Stimulated activated naive B cell treated with anti-CD40 and anti-IgM and Interleukin-4, amounts not matched to agents 10 μg/mL and 1 μg/mL and 100 μg/mL, for 72 hours (primary cell): ENCODE results near the gene UGT3A2.
A peak's percentile ranks its signal among the peaks of the same experiment; 100 is the strongest.

ENCODE experiments used
- ATAC-seq, 2 donors: fragments of 150-1000 bp; cut with Tn5 transposase; replicated peaks; 2 replicates each; pipeline ENCODE4 v1.10.0; 2021; ENCODE audit warnings: moderate library complexity in 1 of 2
- DNase-seq: peaks from one replicate; pipeline ENCODE4 v3.0.0; 2021
- H3K27ac Mint-ChIP-seq: one replicate; pipeline ENCODE4 v1.8.0; 2022; ENCODE audit warnings: mild to moderate bottlenecking, mixed read lengths
- H3K27me3 Mint-ChIP-seq, 2 donors: one replicate each; pipeline ENCODE4 v1.8.0; 2022; ENCODE audit warnings: mixed read lengths in 2 of 2
- H3K36me3 Mint-ChIP-seq, 2 donors: one replicate each; pipeline ENCODE4 v1.8.0; 2022; ENCODE audit warnings: mixed read lengths in 2 of 2, mild to moderate bottlenecking in 1 of 2
- H3K4me1 Mint-ChIP-seq, 2 donors: one replicate each; pipeline ENCODE4 v1.8.0; 2022; ENCODE audit warnings: mixed read lengths in 2 of 2, mild to moderate bottlenecking in 1 of 2
- H3K4me3 Mint-ChIP-seq, 2 donors: one replicate each; pipeline ENCODE4 v1.8.0; 2022; ENCODE audit warnings: mild to moderate bottlenecking in 2 of 2, mixed read lengths in 2 of 2, moderate library complexity in 1 of 2
- H3K9me3 Mint-ChIP-seq, 2 donors: one replicate each; pipeline ENCODE4 v1.8.0; 2022; ENCODE audit warnings: mixed read lengths in 2 of 2, mild to moderate bottlenecking in 1 of 2

UGT3A2 gene

DNA sequence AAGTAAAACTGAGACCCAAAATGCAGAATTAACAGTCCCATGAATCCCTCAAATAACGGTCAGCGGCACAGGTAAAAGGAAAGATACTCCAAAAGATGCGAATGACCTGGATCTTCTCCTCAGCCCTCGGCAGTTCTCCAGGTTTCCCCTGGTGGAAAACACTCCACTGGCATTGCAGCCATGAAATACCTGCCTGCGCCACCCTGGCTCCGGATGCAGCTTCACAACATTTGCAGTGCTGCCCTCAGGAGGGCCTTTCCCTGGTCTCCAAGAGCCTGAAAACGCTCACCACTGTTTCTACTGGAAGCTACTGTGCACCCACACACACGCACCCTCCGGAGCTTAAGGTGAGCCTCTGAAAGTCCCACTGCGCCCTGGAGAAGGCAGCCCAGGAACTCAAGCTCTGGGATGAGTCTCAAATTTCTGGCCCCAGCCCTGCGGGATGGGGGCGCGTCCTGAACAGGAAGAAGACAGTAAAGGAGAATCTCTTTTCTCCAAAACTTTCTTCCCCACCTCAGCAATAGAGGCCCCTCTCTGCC is 612 bp downstream of the UGT3A2 start:
- DNase-seq: no peak
- Mint-ChIP-seq H3K36me3 (no peaks in the 10 kb centered on the region), H3K4me3 (peak overlapping the region in 1 of 2 donors; percentile 29), H3K27me3 (peaks cover 22 to 25% of the 10 kb centered on the region in 2 donors), H3K4me1 (peaks cover 5 to 15% of the 10 kb centered on the region in 2 donors), H3K9me3 (no peaks in the 10 kb centered on the region), H3K27ac (no peak overlapping the region)
- ATAC-seq: no peak

DNA sequence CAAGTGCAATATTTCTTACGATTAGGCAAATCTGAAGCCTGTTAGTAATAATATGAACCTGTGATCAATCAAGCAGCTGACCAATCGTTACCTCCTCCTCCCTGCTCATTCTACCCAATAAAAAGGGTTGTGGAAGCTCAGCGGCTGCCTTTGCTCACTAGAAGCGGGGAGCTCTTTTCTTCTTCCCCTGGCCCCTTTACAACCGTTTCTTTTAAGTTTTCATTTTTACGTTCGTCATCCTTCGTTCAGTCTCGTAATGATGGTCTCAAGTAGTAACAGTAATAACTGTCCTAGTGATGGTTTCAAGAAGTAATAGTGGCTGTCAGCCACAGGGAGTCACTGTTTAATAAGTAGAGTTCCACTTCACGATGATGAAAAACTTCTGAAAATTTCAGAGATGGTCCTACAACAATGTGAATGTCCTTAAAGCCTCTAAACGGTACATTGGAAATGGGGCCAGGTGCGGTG is 6.2 kb downstream of the UGT3A2 start:
- Mint-ChIP-seq H3K36me3 (no peaks in the 10 kb centered on the region), H3K27ac (no peak overlapping the region), H3K4me3 (no peak overlapping the region), H3K9me3 (no peaks in the 10 kb centered on the region), H3K27me3 (peaks cover 5% of the 10 kb centered on the region in 2 donors), H3K4me1 (no peaks in the 10 kb centered on the region)
- DNase-seq: no peak
- no peak for ATAC-seq

GRCh38 chr5:36059571-36060419 is 6.9 kb downstream of the UGT3A2 start:
- no peaks in the 10 kb centered on the region for H3K4me1 Mint-ChIP-seq
- no peak for DNase-seq
- H3K9me3 Mint-ChIP-seq: no peaks in the 10 kb centered on the region
- peaks cover under 1 to 5% of the 10 kb centered on the region in 2 donors for H3K27me3 Mint-ChIP-seq
- no peak for ATAC-seq
- H3K27ac Mint-ChIP-seq: no peak overlapping the region
- no peaks in the 10 kb centered on the region for H3K36me3 Mint-ChIP-seq
- H3K4me3 Mint-ChIP-seq: no peak overlapping the region

- DNase-seq (no peak), ATAC-seq (no peak)
- H3K36me3 Mint-ChIP-seq: no peaks in the 10 kb centered on the region
- no peak overlapping the region for H3K4me3 Mint-ChIP-seq
- H3K27me3 Mint-ChIP-seq: no peaks in the 10 kb centered on the region
- H3K27ac Mint-ChIP-seq: no peak overlapping the region
- H3K9me3 Mint-ChIP-seq: no peaks in the 10 kb centered on the region
- H3K4me1 Mint-ChIP-seq: no peaks in the 10 kb centered on the region
Measured at GRCh38 chr5:36058776-36059175, 7.9 kb downstream of the UGT3A2 start.

GRCh38 chr5:36057386-36057785 is 9.3 kb downstream of the UGT3A2 start:
- ATAC-seq (no peak), DNase-seq (no peak)
- Mint-ChIP-seq H3K27ac (no peak overlapping the region), H3K4me1 (no peaks in the 10 kb centered on the region), H3K4me3 (no peak overlapping the region), H3K36me3 (no peaks in the 10 kb centered on the region), H3K27me3 (no peaks in the 10 kb centered on the region), H3K9me3 (no peaks in the 10 kb centered on the region)

DNA sequence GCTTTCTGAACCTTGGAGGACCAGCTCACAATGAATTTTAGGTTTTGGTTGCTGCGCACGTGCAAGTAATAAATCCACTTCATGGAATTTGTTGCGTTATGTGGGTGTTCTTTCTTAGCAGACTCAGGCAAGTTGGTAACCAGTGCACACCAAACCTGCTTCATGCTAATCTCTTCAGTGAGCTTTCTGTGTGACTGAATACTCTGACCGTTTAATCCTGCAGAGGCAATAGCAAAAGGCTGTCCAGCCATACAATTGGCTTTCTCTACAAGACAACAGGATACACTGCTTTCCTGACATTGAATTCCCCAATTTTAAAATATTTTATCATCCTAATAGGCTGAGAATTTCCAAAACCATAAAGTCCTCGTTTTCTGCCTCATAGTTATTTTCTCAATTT is 10.3 kb downstream of the UGT3A2 start:
- no peaks in the 10 kb centered on the region for H3K4me1 Mint-ChIP-seq
- H3K36me3 Mint-ChIP-seq: no peaks in the 10 kb centered on the region
- DNase-seq (no peak), ATAC-seq (no peak)
- no peaks in the 10 kb centered on the region for H3K27me3 Mint-ChIP-seq
- no peak overlapping the region for H3K27ac Mint-ChIP-seq
- no peak overlapping the region for H3K4me3 Mint-ChIP-seq
- no peaks in the 10 kb centered on the region for H3K9me3 Mint-ChIP-seq

GRCh38 chr5:36055984-36056383 is 10.7 kb downstream of the UGT3A2 start:
- Mint-ChIP-seq H3K4me1 (no peaks in the 10 kb centered on the region), H3K4me3 (no peak overlapping the region), H3K9me3 (no peaks in the 10 kb centered on the region), H3K36me3 (no peaks in the 10 kb centered on the region), H3K27me3 (no peaks in the 10 kb centered on the region), H3K27ac (no peak overlapping the region)
- DNase-seq: no peak
- no peak for ATAC-seq

DNA sequence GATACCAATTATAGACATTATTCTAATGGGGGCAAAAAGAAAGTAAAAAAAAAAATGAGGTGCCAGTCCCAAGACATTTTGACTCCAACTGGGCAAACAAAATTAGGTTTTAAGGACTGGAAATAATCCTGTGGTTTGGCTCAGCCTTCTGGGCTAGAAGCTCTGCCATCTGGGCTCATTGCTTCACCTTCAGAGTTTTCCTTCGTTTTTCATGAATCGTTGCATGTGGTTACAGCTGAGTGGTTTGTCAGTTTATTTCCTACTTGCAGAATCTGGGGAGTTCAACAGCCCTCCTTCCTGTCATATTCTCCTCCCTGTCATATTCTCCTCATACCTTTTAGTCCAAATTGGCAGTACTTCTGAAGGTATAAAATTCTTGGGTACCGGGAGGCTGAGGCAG is 12.0 kb downstream of the UGT3A2 start:
- H3K4me1 Mint-ChIP-seq: no peaks in the 10 kb centered on the region
- no peaks in the 10 kb centered on the region for H3K9me3 Mint-ChIP-seq

GRCh38 chr5:36052538-36052937 is 14.1 kb downstream of the UGT3A2 start:
- no peak overlapping the region for H3K4me3 Mint-ChIP-seq
- DNase-seq (no peak), ATAC-seq (no peak)
- H3K27ac Mint-ChIP-seq: no peak overlapping the region
- no peaks in the 10 kb centered on the region for H3K9me3 Mint-ChIP-seq
- no peaks in the 10 kb centered on the region for H3K4me1 Mint-ChIP-seq
- no peaks in the 10 kb centered on the region for H3K27me3 Mint-ChIP-seq
- H3K36me3 Mint-ChIP-seq: no peaks in the 10 kb centered on the region

More for the DNA sequence above, 12.0 kb downstream of the UGT3A2 start:
- ATAC-seq (no peak), DNase-seq (no peak)
- no peaks in the 10 kb centered on the region for H3K27me3 Mint-ChIP-seq
- H3K36me3 Mint-ChIP-seq: no peaks in the 10 kb centered on the region
- H3K4me3 Mint-ChIP-seq: no peak overlapping the region
- no peak overlapping the region for H3K27ac Mint-ChIP-seq

DNA sequence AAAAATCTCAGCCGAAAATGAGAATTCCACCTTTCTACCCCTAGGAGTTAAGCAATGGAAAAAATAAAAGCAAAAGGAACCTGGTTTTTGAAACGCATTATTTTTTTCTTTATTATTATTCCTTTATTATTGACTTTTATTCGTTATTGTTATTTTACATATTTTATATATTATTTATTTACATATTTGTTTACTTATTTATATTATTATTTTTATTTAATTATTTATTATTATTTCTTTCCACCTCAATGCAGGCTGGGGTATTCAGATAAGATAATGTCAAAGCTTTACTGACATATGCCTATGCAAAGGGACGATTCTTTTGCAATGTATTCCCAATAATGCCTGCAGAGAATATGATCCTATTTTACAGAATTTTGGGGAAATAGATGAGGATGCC is 16.7 kb downstream of the UGT3A2 start:
- ATAC-seq: no peak
- H3K27ac Mint-ChIP-seq: no peak overlapping the region

DNA sequence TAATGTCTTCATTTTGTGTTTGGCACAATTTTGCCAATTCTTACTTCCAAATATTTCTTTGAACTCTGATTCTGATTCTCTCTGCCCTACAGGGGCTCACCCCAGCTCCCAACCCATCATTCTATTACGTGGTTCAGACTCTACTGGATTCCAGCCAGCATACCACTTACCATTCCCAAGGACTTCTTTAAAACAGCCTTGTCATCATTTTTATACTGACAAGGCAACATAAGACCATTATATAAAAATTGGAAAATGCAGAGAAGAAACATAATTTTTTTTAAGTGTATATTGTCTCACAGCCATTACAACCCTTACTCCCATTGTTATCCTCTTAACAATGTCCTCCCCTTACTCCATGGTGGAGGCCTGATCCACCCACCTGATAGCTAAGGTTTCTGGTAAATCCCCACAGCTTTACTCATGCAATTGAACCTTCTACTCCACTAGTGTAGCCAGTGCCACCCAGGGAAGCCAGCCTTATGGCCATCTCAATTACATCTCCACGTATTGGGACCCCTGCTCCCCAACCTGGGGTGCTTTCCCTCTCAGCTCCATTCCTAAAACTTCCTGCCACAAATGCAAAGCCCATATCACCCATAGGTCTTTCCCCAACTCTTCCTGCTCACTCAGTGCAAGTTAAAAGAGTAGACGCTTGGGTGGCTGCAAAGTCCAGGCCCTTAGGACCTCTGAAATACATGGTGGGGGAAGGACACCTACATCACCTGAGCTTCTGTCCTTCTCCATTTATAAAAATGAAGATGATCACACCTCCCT is 19.1 kb downstream of the UGT3A2 start:
- ATAC-seq: no peak
- no peaks in the 10 kb centered on the region for H3K27me3 Mint-ChIP-seq
- DNase-seq: no peak
- H3K36me3 Mint-ChIP-seq: no peaks in the 10 kb centered on the region
- no peaks in the 10 kb centered on the region for H3K9me3 Mint-ChIP-seq
- no peak overlapping the region for H3K27ac Mint-ChIP-seq
- H3K4me3 Mint-ChIP-seq: no peak overlapping the region
- H3K4me1 Mint-ChIP-seq: no peaks in the 10 kb centered on the region

More for the DNA sequence above, 16.7 kb downstream of the UGT3A2 start:
- DNase-seq: no peak
- Mint-ChIP-seq H3K27me3 (no peaks in the 10 kb centered on the region), H3K36me3 (no peaks in the 10 kb centered on the region), H3K9me3 (no peaks in the 10 kb centered on the region), H3K4me1 (no peaks in the 10 kb centered on the region), H3K4me3 (no peak overlapping the region)

DNA sequence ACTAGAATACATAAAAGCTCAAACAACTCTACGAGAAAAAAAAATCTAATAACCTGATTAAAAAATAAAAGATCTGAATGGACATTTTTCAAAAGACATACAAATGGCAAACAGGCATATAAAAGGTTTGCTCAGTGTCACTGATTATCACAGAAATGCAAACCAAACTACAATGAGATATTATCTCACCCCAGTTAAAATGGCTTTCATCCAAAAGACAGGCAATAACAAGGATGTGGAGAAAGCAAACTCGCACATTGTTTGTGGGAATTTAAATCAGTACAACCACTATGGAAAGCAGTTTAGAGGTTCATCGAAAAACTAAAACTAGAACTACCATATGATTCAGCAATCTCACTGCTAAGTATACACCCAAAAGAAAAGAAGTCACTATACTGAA is 20.8 kb downstream of the UGT3A2 start:
- no peak overlapping the region for H3K4me3 Mint-ChIP-seq

GRCh38 chr5:36041537-36041845 is 25.2 kb downstream of the UGT3A2 start:
- no peak overlapping the region for H3K4me3 Mint-ChIP-seq
- ATAC-seq (no peak), DNase-seq (no peak)
- no peaks in the 10 kb centered on the region for H3K27me3 Mint-ChIP-seq
- no peaks in the 10 kb centered on the region for H3K36me3 Mint-ChIP-seq
- H3K27ac Mint-ChIP-seq: no peak overlapping the region
- no peaks in the 10 kb centered on the region for H3K9me3 Mint-ChIP-seq
- H3K4me1 Mint-ChIP-seq: no peaks in the 10 kb centered on the region

More for the DNA sequence above, 20.8 kb downstream of the UGT3A2 start:
- Mint-ChIP-seq H3K4me1 (no peaks in the 10 kb centered on the region), H3K27me3 (no peaks in the 10 kb centered on the region), H3K9me3 (no peaks in the 10 kb centered on the region), H3K27ac (no peak overlapping the region), H3K36me3 (no peaks in the 10 kb centered on the region)
- ATAC-seq (no peak), DNase-seq (no peak)

GRCh38 chr5:36040651-36041536 is 25.8 kb downstream of the UGT3A2 start:
- Mint-ChIP-seq H3K27me3 (no peaks in the 10 kb centered on the region), H3K4me3 (no peak overlapping the region), H3K36me3 (no peaks in the 10 kb centered on the region), H3K4me1 (no peaks in the 10 kb centered on the region), H3K27ac (no peak overlapping the region), H3K9me3 (no peaks in the 10 kb centered on the region)
- DNase-seq (no peak), ATAC-seq (no peak)
